HepG2 (cell line): ENCODE measurements around the gene PLS1. TPM values are rescaled to one million over a fixed set of nuclear protein-coding genes. Genes with fewer than 3 reads are reported as not detected.

Source experiments
- CREB1 ChIP-seq, 2 experiments: fragments of 450-650 bp in 1 of 2; IDR thresholded peaks; 2 replicates each; pipeline ENCODE4 v1.6.1; 2016 to 2017; ENCODE audit warnings: control low read depth in 1 of 2, mild to moderate bottlenecking in 1 of 2, missing compliant biosample characterization in 1 of 2, missing genetic modification characterization in 1 of 2
- ETS1 ChIP-seq: sonication (generic); formaldehyde crosslinking; IDR thresholded peaks from 2 replicates; pipeline ENCODE4 v1.4.0; 2020; ENCODE audit warnings: missing genetic modification reagents
- HOXD1 ChIP-seq: sonication (generic); formaldehyde crosslinking; IDR thresholded peaks from 2 replicates; pipeline ENCODE4 v1.5.0; 2020; ENCODE audit warnings: missing genetic modification reagents
- NBN ChIP-seq: fragments of 450-650 bp; conservative IDR thresholded peaks from 2 replicates; pipeline ENCODE4 v1.6.1; 2017
- NFKB2 ChIP-seq: sonication (generic); formaldehyde crosslinking; IDR thresholded peaks from 2 replicates; pipeline ENCODE4 v1.4.0; 2020; ENCODE audit warnings: missing genetic modification reagents, borderline replicate concordance
- NR3C1 ChIP-seq: sonication (generic); formaldehyde crosslinking; IDR thresholded peaks from 2 replicates; pipeline ENCODE4 v1.4.0; 2020; ENCODE audit warnings: missing genetic modification reagents
- PHF5A ChIP-seq: IDR thresholded peaks from one replicate; pipeline ENCODE4 v1.6.1; 2018; ENCODE audit warnings: low read depth, missing genetic modification reagents; ENCODE audit not compliant: unreplicated experiment
- RFXAP ChIP-seq: sonication (generic); formaldehyde crosslinking; IDR thresholded peaks from 2 replicates; pipeline ENCODE4 v1.4.0; 2020; ENCODE audit warnings: missing genetic modification reagents, borderline replicate concordance
- SMARCE1 ChIP-seq: fragments of 450-650 bp; IDR thresholded peaks from 2 replicates; pipeline ENCODE4 v1.6.1; 2017; ENCODE audit warnings: borderline replicate concordance
- SNAPC2 ChIP-seq: sonication (generic); formaldehyde crosslinking; IDR thresholded peaks from 2 replicates; pipeline ENCODE4 v1.8.1; 2022; ENCODE audit warnings: mild to moderate bottlenecking, missing genetic modification reagents
- SRY ChIP-seq: sonication (generic); formaldehyde crosslinking; IDR thresholded peaks from 2 replicates; pipeline ENCODE4 v1.8.0; 2022; ENCODE audit warnings: mild to moderate bottlenecking, missing genetic modification reagents
- ZIK1 ChIP-seq: sonication (generic); formaldehyde crosslinking; IDR thresholded peaks from 2 replicates; pipeline ENCODE4 v1.5.0; 2020; ENCODE audit warnings: mild to moderate bottlenecking, low read depth, missing genetic modification reagents, borderline replicate concordance
- ZNF543 ChIP-seq: sonication (generic); formaldehyde crosslinking; IDR thresholded peaks from 2 replicates; pipeline ENCODE4 v1.4.0; 2020; ENCODE audit warnings: mild to moderate bottlenecking, missing genetic modification reagents
- ZNF567 ChIP-seq: sonication (generic); formaldehyde crosslinking; IDR thresholded peaks from 2 replicates; pipeline ENCODE4 v1.8.1; 2023; ENCODE audit warnings: mild to moderate bottlenecking, missing genetic modification reagents, borderline replicate concordance
- ZNF598 ChIP-seq: sonication (generic); formaldehyde crosslinking; IDR thresholded peaks from 2 replicates; pipeline ENCODE4 v1.5.1; 2020; ENCODE audit warnings: mild to moderate bottlenecking, missing genetic modification reagents, borderline replicate concordance
- ZNF609 ChIP-seq: sonication (generic); formaldehyde crosslinking; IDR thresholded peaks from 2 replicates; pipeline ENCODE4 v1.4.0; 2020; ENCODE audit warnings: mild to moderate bottlenecking, missing genetic modification reagents, borderline replicate concordance
- ZNF639 ChIP-seq: conservative IDR thresholded peaks from 2 replicates; pipeline ENCODE4 v1.6.1; 2018; ENCODE audit warnings: missing genetic modification reagents
- ZNF788 ChIP-seq: sonication (generic); formaldehyde crosslinking; IDR thresholded peaks from 2 replicates; pipeline ENCODE4 v1.5.0; 2020; ENCODE audit warnings: mild to moderate bottlenecking, missing genetic modification reagents, borderline replicate concordance
- ZSCAN25 ChIP-seq: sonication (generic); formaldehyde crosslinking; IDR thresholded peaks from 2 replicates; pipeline ENCODE4 v1.8.0; 2022; ENCODE audit warnings: mild to moderate bottlenecking, missing genetic modification reagents
- polyA plus RNA-seq, 8 experiments: library from polyadenylated mRNA; depleted of rRNA in 3 of 8; stranded (reverse) in 7 of 8; unstranded in 1 of 8; fragments of >200 nt; fragmentation: Illumina TruSeq in 4 of 8; extraction: Trizol in 4 of 8; gene quantifications; 2 replicates each; pipeline versions ENCODE4 v1.2.1 to v1.2.3, GENCODE V29; 2011 to 2016; ENCODE audit warnings: low read depth in 4 of 8, missing spikeins in 1 of 8, mixed read lengths in 1 of 8; ENCODE audit not compliant: insufficient read depth in 1 of 8
- total RNA-seq, 5 experiments: library from RNA; depleted of rRNA; stranded (reverse); fragments of >200 nt; fragmentation: Illumina TruSeq; extraction: Trizol; gene quantifications; 2 replicates each; pipeline ENCODE4 v1.2.3, GENCODE V29; 2016; ENCODE audit warnings: low read depth in 1 of 5
- TF ChIP-seq, protein P1 (sequence below): sonication (generic); formaldehyde crosslinking; IDR thresholded peaks from 2 replicates; pipeline ENCODE4 v1.8.0; 2022; ENCODE audit warnings: mild to moderate bottlenecking, missing genetic modification reagents; ENCODE audit not compliant: insufficient replicate concordance

PLS1 gene
- total and polyA plus RNA-seq, 2 of the 13 experiments (the other 11 are each of a cell fraction or from before 2014, with no cell fraction given), result 11.2 to 21.1 TPM

DNA sequence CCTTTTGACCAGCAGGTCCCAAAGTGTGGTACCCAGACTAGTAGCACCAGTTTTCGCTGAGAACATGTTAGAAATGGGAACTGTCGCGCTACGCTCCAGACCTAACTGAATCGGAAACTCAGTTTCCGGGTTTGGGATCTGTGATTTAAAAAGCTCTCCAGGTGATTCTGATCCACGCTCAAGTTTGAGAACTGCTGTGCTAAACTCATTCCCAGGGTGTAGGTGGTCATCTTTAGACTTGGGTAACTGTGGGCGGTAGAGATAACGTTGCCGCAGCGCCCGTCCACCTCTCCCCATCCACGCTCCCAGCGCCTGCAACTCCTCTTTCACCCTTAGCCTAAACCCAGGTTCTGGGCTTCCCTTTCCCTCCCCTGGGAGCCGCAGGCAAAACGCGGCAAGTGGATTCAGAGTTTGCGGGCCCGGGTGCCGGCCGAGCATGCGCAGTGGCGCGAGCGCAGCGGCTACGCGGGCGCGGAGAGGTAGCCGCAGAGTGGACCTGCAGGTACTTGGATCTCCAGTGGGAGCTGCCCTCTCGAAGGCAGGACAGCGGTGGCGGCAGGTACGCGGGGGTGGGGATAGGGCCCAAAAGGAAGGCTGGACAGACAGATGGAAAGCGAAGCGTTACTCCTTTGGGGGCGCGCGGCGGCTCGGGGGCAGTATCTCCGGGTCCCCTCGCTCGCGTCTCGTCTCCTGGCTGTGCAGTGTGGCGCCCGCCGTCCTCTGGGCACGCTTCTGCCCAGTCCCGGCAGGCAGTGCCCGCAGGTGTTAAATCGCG lies at the start of gene PLS1 (continued):
- TF ChIP-seq ZNF609 (CRISPR knock-in tag) (no peak), HOXD1 (0 out of 2 replicates have a peak, but pooled peaks have one; percentile 34), SRY (CRISPR knock-in tag) (peak; percentile 82), CREB1 (IDR thresholded peaks at IDR 0.05) (no peak), CREB1 (CRISPR knock-in tag; IDR thresholded peaks at IDR 0.05) (peak; percentile 16; the same call in 1 of the 2 replicates), SMARCE1 (no peak), ZSCAN25 (CRISPR knock-in tag) (peak; percentile 77; the same call in 1 of the 2 replicates), NR3C1 (no peak), NBN (no peak), ZNF639 (CRISPR knock-in tag) (no peak; the same call in 1 of the 2 replicates), PHF5A (CRISPR knock-in tag) (peak; percentile 81), ZNF543 (CRISPR knock-in tag) (peak; percentile 25; the same call in 1 of the 2 replicates), ETS1 (CRISPR knock-in tag) (no peak), RFXAP (CRISPR knock-in tag) (peak; percentile 37; the same call in 1 of the 2 replicates), ZNF788 (peak; percentile 92; the same call in 1 of the 2 replicates), ZNF567 (peak; percentile 90; the same call in 1 of the 2 replicates), NFKB2 (CRISPR knock-in tag) (peak; percentile 91; the same call in 1 of the 2 replicates), ZIK1 (peak; percentile 32; the same call in 1 of the 2 replicates), ZNF598 (peak; percentile 92), SNAPC2 (CRISPR knock-in tag) (peak; percentile 87)
- TF ChIP-seq, protein P1, sequence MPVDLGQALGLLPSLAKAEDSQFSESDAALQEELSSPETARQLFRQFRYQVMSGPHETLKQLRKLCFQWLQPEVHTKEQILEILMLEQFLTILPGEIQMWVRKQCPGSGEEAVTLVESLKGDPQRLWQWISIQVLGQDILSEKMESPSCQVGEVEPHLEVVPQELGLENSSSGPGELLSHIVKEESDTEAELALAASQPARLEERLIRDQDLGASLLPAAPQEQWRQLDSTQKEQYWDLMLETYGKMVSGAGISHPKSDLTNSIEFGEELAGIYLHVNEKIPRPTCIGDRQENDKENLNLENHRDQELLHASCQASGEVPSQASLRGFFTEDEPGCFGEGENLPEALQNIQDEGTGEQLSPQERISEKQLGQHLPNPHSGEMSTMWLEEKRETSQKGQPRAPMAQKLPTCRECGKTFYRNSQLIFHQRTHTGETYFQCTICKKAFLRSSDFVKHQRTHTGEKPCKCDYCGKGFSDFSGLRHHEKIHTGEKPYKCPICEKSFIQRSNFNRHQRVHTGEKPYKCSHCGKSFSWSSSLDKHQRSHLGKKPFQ, result no peak
